Activated T-cell treated with anti-CD3 and anti-CD28 coated beads, Interleukin-2, amount 50 U/mL, for 72 hours (primary cell): ENCODE data around the gene SCMH1. TPM values are rescaled to one million over a fixed set of nuclear protein-coding genes. Genes with fewer than 3 reads are reported as not detected.

Experiments
- ATAC-seq, 2 donors: fragments of 150-1000 bp; cut with Tn5 transposase; replicated peaks in 1 of 2; 2 replicates each; pipeline ENCODE4 v1.10.0; 2021; ENCODE audit warnings: moderate library complexity in 2 of 2, mild to moderate bottlenecking in 1 of 2
- DNase-seq, 2 donors: peaks; one replicate each; pipeline ENCODE4 v3.0.0; 2021 to 2022; ENCODE audit warnings: mixed read lengths in 1 of 2
- H3K27ac Mint-ChIP-seq: one replicate; pipeline ENCODE4 v1.8.0; 2022; ENCODE audit warnings: mild to moderate bottlenecking, moderate library complexity, mixed read lengths
- H3K27me3 Mint-ChIP-seq: one replicate; pipeline ENCODE4 v1.8.0; 2022; ENCODE audit warnings: low read depth, mixed read lengths
- H3K36me3 Mint-ChIP-seq, 2 donors: one replicate each; pipeline ENCODE4 v1.8.0; 2022; ENCODE audit warnings: mixed read lengths in 2 of 2, mild to moderate bottlenecking in 1 of 2; ENCODE audit not compliant: insufficient read depth in 2 of 2
- H3K4me1 Mint-ChIP-seq: one replicate; pipeline ENCODE4 v1.8.0; 2022; ENCODE audit warnings: low read depth, mixed read lengths
- H3K4me3 Mint-ChIP-seq, 2 donors: one replicate each; pipeline ENCODE4 v1.8.0; 2022; ENCODE audit warnings: mild to moderate bottlenecking in 2 of 2, mixed read lengths in 2 of 2, moderate library complexity in 2 of 2
- H3K9me3 Mint-ChIP-seq, 2 donors: one replicate each; pipeline ENCODE4 v1.8.0; 2022; ENCODE audit warnings: mixed read lengths in 2 of 2
- total RNA-seq, 2 donors: library from RNA; stranded (reverse); gene quantifications; one replicate each; pipeline ENCODE4 v1.2.3, GENCODE V29; 2022

SCMH1 gene
- total RNA-seq, 2 donors from 2014 or later = 28.5 to 28.8 TPM

DNA sequence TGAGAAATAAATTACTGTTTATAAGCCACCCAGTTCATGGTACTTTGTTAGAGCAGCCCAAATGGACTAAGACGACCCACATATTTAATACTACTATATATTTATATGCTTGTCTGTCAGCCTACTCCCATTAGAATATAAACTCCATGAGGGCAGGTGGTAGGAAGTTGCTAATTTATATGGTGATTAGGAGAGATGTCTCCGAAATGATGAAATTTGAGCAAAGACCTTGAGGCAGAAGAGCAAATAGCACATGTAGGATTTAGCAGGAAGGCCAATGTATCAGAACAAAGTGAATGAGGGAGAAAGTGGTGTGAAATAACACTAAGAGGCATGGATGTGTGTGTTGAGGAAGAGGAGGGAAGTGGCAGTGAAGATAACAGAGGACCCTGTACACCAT is 210.0 kb downstream of the SCMH1 start:
- H3K27me3 Mint-ChIP-seq = no peaks in the 10 kb centered on the region
- H3K4me3 Mint-ChIP-seq = no peak overlapping the region
- ATAC-seq (no peak), DNase-seq (no peak)
- no peaks in the 10 kb centered on the region for H3K4me1 Mint-ChIP-seq
- H3K9me3 Mint-ChIP-seq = no peaks in the 10 kb centered on the region
- peaks cover 8 to 18% of the 10 kb centered on the region in 2 donors for H3K36me3 Mint-ChIP-seq
- no peak overlapping the region for H3K27ac Mint-ChIP-seq

DNA sequence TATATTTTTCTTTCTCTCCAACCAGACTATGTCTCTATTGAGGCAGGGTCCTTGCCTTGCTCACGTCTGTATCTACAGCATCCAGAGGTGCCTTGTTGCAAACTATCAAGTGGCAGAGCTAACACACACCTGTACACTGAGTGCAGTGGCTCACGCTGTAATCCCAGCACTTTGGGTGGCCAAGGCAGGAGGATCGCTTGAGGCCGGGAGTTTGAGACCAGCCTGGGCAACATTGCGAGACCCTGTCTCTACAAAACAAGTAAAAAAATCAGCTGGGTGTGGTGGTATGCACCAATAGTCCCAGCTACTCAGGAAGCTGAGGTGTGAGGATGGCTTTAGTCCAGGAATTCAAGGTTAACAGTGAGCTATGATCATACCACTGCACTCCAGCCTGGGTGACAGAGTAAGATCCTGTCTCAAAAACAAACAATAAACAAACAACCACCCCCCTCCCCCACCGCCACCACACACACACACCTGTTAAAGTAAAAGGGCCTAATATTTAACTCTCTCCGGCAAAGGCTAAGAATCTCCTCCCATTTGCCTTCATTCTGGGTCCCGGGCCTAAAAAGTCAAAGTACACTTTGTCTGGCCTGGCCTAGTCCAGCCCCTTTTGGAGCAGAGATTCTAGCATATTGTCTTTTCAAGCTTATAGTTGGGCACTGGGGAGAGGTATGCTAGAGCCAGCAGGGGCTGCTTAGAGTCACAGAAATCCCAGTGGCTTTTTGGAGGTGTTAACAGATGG is 211.1 kb downstream of the SCMH1 start:
- no peak overlapping the region for H3K4me3 Mint-ChIP-seq
- peak overlapping the region; percentile 17 for H3K27ac Mint-ChIP-seq
- ATAC-seq (no peak), DNase-seq (no peak)
- H3K9me3 Mint-ChIP-seq = no peaks in the 10 kb centered on the region
- H3K36me3 Mint-ChIP-seq = peaks cover 8 to 18% of the 10 kb centered on the region in 2 donors
- H3K27me3 Mint-ChIP-seq = no peaks in the 10 kb centered on the region
- H3K4me1 Mint-ChIP-seq = no peaks in the 10 kb centered on the region

DNA sequence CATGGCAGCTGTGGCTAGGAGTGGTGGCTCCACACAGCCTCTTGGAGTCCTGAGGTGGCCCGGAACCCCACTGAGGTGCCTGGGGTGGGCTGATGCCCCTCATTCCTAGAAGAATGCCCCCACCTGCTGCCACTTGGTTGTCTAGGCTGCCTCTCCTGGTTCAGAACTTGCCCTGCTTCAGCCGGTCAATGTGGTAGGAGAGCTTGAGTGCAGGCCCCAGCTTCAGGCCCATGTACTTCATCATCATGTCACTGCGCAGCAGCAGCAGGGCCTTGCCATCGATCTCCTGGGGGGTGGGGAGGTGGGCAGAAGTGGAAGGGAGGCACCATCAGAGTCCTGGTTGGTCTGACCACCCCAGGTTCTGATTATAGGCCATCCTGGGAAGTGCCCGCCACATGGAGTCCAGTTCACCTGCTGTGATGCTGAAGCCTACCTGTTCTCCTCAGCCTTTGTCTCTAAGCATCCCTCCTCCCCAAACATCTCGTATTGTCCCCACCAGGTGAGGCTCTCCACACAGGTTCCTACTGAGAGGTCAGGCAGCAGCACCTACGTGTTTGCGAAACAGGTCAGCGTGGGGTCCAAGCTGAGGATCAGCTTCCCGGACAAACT is 214.0 kb downstream of the SCMH1 start:
- H3K4me3 Mint-ChIP-seq = no peak overlapping the region
- no peak overlapping the region for H3K27ac Mint-ChIP-seq
- H3K36me3 Mint-ChIP-seq = peaks cover 8 to 20% of the 10 kb centered on the region in 2 donors
- H3K4me1 Mint-ChIP-seq = no peaks in the 10 kb centered on the region
- no peaks in the 10 kb centered on the region for H3K9me3 Mint-ChIP-seq
- no peaks in the 10 kb centered on the region for H3K27me3 Mint-ChIP-seq
- DNase-seq (no peak), ATAC-seq (no peak)

DNA sequence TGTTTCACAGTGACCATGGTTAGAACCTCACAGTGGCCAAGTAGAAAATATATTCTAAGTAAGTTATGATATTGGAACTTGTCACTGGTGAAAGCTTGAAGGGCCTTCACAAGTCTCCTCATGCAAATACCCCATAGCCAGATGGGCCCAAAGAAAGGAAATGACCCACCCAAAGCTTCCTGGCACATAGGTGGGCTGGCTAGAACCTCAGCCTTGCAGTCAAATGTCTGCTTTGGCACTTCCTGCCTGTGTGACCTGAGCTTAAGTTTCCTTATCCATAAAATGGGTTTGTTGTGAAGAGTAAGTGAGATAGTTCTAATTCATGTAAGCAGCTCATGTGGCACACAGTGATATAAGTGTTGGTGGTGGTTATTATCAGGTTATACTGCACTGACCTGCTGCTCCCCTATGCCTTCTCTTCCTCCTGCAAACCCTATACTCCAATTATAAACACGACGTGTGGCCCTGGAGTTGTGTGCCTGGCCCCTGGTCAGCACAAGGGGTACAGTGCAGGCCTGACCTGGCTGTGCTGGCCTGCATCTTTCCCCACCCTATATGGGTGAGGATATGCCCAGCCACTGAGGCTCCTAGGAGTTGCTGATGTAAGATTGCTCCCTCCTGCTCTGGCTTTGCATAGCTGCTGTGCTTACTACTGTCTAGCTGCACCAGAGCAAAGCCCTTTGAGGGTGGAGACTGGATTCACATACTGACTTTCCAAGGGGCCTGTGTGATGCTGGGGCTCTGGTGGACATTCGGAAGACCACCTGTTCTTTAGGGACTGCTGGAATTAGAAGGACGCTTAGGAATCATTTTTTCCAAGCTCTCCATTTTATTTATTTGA is 215.9 kb downstream of the SCMH1 start:
- no peaks in the 10 kb centered on the region for H3K4me1 Mint-ChIP-seq
- H3K27me3 Mint-ChIP-seq = no peaks in the 10 kb centered on the region
- H3K4me3 Mint-ChIP-seq = no peak overlapping the region
- peaks cover 4 to 13% of the 10 kb centered on the region in 2 donors for H3K36me3 Mint-ChIP-seq
- H3K9me3 Mint-ChIP-seq = no peaks in the 10 kb centered on the region
- no peak for ATAC-seq
- no peak for DNase-seq
- no peak overlapping the region for H3K27ac Mint-ChIP-seq

DNA sequence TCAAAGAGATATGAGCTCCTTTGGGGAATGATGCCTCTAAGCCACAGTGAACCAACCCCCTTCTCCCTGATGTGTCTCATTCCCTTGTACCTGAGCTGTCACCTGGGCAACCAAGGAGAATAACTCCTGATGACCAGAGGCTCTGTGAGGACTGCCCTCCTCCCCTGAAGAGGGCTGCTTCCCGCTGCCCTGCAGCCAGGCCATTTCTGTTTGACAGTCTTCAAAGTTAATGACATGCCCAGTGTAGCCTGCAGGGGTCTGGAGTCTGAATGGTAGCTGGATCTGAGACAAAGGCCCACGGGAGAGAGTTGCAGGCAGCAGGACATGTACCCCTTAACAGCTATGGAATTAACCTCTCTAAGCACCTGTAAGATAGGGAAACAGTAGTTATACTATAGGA is 217.2 kb downstream of the SCMH1 start:
- H3K27ac Mint-ChIP-seq = no peak overlapping the region

DNA sequence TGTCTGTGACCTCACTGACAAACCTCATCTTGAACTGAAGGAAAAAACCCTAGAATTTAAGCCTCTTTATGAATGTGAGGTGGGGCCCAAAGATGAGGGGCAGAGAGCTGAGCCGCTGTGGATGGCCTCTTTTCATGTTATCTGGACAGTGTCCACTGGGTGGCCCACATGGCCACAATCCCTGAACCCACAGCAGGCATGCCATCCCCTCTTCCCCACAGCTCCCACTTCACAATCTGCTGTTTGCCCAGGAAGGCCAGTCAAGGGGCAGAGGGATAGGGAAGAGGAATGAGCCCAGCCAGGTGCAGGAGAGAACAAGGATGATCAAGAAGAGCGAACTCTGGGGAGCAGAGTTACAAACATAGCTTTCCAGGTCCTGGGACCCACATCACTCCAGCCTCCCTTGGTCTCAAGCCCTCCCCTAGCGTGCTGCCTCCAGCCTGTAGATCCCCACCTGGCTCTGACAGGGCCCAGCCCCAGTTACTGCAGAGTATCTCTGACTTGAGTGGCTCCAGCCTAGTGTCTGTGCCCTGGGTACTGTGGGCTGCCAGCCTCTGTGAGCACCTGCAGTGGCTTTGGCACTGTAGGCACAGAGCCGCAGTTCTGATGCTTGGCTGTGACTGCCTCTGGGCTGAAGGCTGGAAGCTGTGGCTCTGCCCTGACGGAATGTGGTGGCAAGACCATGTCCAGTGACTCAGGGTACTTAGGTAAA is 218.7 kb downstream of the SCMH1 start:
- ATAC-seq = no peak
- Mint-ChIP-seq H3K4me1 (no peaks in the 10 kb centered on the region), H3K36me3 (peaks cover 0 to 11% of the 10 kb centered on the region in 2 donors), H3K4me3 (no peak overlapping the region), H3K27ac (peak overlapping the region; percentile 17), H3K9me3 (no peaks in the 10 kb centered on the region), H3K27me3 (no peaks in the 10 kb centered on the region)
- no peak for DNase-seq

More for the DNA sequence above, 217.2 kb downstream of the SCMH1 start:
- peaks cover 2 to 8% of the 10 kb centered on the region in 2 donors for H3K36me3 Mint-ChIP-seq
- DNase-seq = no peak
- H3K4me1 Mint-ChIP-seq = no peaks in the 10 kb centered on the region
- no peak for ATAC-seq
- no peaks in the 10 kb centered on the region for H3K27me3 Mint-ChIP-seq
- no peak overlapping the region for H3K4me3 Mint-ChIP-seq
- H3K9me3 Mint-ChIP-seq = no peaks in the 10 kb centered on the region

DNA sequence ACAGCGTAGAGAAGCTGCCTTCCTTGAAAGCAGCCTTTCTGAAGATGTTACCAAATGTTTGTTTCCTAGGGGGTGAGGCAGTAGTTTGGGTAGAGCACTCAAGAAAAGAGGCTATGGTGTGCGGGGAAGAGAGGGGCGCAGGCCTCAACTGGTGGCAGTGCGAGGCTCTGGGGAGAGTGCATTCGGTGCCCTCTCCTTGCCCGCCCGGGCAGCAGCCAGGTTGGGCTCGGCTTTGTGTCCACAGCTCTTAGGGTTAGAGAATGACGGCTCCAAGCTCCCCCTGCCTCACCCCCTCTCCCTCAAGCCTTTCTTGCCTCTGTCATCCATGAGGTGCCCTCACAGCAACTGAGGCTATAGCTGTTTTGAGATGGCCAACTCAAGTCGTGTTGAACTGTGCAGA is 219.7 kb downstream of the SCMH1 start:
- H3K4me1 Mint-ChIP-seq = no peaks in the 10 kb centered on the region
- no peak overlapping the region for H3K27ac Mint-ChIP-seq
- no peak overlapping the region for H3K4me3 Mint-ChIP-seq
- DNase-seq = no peak
- ATAC-seq = no peak
- H3K36me3 Mint-ChIP-seq = peaks cover 0 to 8% of the 10 kb centered on the region in 2 donors
- H3K27me3 Mint-ChIP-seq = no peaks in the 10 kb centered on the region
- no peaks in the 10 kb centered on the region for H3K9me3 Mint-ChIP-seq

DNA sequence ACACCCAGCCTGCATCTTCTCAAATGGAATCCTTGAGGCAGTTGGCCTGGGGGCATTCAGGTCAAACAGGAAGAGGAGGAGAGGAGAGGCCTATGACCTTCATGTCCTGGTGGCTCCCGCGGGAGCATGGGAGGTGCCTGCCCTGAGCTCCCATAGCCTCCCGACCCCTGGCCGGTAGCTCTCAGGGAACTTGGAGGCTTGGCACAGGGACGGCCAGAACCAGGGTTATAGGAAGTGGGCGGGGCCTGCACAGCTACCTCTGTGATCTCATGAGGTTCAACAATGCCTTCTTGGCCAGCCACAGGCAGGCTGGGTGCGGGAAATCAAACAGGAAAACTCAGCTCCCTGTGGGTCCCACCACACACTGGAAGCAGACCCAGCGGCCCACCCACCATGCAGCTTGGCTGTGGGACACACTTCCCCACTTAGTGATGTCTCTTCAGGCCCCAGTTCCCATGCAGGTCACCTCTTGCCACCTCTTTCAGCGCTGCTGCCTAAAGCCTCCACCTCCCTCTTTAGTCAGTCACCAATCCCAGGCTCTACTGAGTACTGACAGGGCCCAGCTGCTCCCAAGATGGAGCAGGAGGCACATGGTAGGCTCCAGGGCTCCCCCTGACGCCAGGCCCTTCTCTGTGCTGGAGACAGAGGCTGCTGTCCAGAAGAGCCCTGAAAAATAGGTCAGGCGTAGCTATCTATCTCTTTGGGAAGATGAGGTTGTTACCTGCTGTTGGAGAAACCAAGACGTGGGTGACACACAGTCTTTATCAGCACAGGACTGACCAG is 220.4 kb downstream of the SCMH1 start, which contains the start of gene SLFNL1:
Gene SLFNL1, minus strand, starts transcription at position 200 of the 783 bp plus-strand sequence. CDS start 1,065 bp downstream, outside the sequence.
- no peaks in the 10 kb centered on the region for H3K4me1 Mint-ChIP-seq
- H3K4me3 Mint-ChIP-seq = no peak within 1 kb of the TSS
- H3K27ac Mint-ChIP-seq = no peak within 1 kb of the TSS
- DNase-seq (no peak), ATAC-seq (no peak)
- H3K27me3 Mint-ChIP-seq = no peaks in the 10 kb centered on the region
- H3K9me3 Mint-ChIP-seq = no peaks in the 10 kb centered on the region
- peaks cover 0 to 7% of the 10 kb centered on the region in 2 donors for H3K36me3 Mint-ChIP-seq

DNA sequence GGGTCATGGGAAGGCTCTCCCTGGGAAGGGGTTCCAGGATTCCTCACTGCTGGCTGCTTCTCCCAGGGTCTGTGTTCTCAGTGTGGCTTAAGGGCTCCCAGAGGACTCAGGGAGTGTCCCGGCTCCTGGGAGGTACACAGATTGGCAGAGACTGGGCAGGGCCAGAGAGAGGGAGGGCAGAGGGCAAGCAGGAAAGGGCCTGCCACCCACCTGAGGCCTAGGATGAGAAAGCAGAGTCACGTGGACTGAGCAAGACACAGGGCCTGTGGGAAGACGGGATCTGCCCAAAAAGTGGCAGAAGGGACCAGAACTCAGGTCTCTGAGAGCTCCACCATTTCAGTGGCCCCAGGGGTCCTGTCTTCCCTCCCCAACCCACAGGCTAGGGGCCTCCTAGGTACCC is 221.5 kb downstream of the SCMH1 start:
- no peaks in the 10 kb centered on the region for H3K27me3 Mint-ChIP-seq
- H3K4me3 Mint-ChIP-seq = no peak overlapping the region
- H3K36me3 Mint-ChIP-seq = peaks cover 0 to 7% of the 10 kb centered on the region in 2 donors
- ATAC-seq (no peak), DNase-seq (no peak)
- H3K9me3 Mint-ChIP-seq = no peaks in the 10 kb centered on the region
- H3K27ac Mint-ChIP-seq = no peak overlapping the region
- H3K4me1 Mint-ChIP-seq = no peaks in the 10 kb centered on the region

DNA sequence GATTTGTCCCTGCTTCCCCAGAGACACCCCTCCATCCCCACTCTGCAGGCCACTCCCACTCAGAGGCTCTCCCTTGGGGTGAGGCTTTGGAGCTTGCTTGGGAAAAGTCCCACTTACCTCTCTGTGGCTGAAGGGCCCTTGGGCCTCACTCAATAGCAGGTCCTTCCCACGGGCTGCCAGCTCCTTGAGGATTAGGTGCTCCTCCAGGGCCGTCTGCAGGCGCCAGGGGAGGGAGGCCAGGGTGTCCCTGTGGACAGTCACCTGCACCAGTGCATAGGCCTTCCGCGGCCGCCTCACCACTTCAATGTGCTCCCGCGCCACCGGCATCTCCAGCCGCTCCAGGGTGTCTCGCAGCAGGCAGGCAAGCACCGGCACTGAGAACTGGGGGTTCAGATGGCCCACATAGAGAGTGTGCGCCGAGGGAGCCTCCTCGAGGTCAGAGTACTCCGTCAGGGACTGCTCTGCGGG is 222.0 kb downstream of the SCMH1 start:
- peaks cover 0 to 7% of the 10 kb centered on the region in 2 donors for H3K36me3 Mint-ChIP-seq
- ATAC-seq (no peak), DNase-seq (no peak)
- H3K27me3 Mint-ChIP-seq = no peaks in the 10 kb centered on the region
- H3K27ac Mint-ChIP-seq = no peak overlapping the region
- H3K9me3 Mint-ChIP-seq = no peaks in the 10 kb centered on the region
- H3K4me3 Mint-ChIP-seq = no peak overlapping the region
- peaks cover under 1% of the 10 kb centered on the region for H3K4me1 Mint-ChIP-seq

DNA sequence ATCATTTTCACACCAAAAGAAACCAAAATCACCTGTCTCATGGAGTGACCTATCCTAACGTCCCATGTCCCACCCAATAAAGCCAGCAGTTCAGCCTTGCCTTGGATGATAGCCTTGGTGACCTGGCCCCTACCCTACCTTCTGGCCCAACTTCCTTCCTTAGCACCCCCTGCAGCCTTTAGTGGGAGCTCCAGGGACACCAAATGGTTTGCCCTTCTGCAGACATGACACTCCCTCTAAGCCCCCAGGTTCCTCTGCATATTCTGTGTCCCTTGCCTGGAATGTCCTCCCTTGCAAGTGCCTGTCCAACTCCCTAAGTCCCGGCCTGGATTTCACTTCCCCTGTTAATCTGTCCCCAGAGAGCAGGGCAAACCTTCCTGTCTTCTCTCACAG is 222.8 kb downstream of the SCMH1 start:
- no peaks in the 10 kb centered on the region for H3K9me3 Mint-ChIP-seq
- peaks cover 8% of the 10 kb centered on the region for H3K4me1 Mint-ChIP-seq
- H3K27me3 Mint-ChIP-seq = no peaks in the 10 kb centered on the region
- H3K36me3 Mint-ChIP-seq = peaks cover 0 to 8% of the 10 kb centered on the region in 2 donors
- no peak overlapping the region for H3K4me3 Mint-ChIP-seq
- ATAC-seq = no peak
- DNase-seq = no peak
- H3K27ac Mint-ChIP-seq = no peak overlapping the region

DNA sequence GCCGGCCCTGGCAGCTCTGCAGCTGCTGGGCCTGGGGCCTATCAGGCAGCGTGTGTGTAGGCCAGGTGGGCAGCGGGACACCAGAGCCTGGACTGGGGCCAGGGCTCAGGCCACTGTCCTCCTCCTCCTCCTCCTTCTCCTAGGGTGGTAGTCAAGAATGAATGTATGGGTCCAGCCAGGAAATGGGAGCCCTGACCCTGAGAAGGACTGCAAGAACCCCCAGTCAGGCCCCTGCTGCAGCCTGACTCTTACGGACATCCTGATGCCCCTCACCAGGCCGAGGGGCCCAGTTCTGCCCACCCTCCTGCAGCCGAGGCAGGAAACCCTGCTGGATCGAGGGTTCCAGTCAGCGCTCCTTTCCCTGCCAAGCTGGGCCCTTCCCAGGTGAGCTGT is 224.1 kb downstream of the SCMH1 start:
- H3K27me3 Mint-ChIP-seq = no peaks in the 10 kb centered on the region
- no peaks in the 10 kb centered on the region for H3K9me3 Mint-ChIP-seq
- DNase-seq (no peak), ATAC-seq (no peak)
- H3K4me3 Mint-ChIP-seq = no peak overlapping the region
- H3K27ac Mint-ChIP-seq = no peak overlapping the region
- peaks cover 0 to 14% of the 10 kb centered on the region in 2 donors for H3K36me3 Mint-ChIP-seq
- peaks cover 8% of the 10 kb centered on the region for H3K4me1 Mint-ChIP-seq
